Measurements from ENCODE around the gene FTCDNL1.

DNA sequence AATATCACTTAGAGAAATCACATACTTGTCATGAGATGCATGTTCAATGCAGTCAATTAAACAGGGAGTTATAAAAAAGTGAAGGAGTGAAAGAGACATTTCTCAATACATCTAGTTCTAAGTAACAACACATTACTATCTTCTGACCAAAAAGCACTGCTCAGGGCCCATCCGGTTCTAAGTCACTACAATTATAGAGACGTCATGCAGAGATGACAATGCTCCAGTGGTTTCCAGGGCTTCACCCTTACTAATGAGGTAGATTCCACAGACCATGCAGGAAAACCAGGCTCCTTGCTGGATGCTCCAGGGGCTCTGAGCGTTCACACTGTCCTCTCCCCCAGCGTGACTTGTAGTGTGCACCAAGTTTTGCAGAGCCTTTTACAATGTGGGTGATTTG lies 88.0 kb downstream of the FTCDNL1 start:
- no peak for TF ChIP-seq POLR2AphosphoS5 (IDR thresholded peaks at IDR 0.05; ENCODE audit: low read depth, low read length)
- no peak for TF ChIP-seq TAF1 (IDR thresholded peaks at IDR 0.05; ENCODE audit: low read depth, low read length)
- no peak for TF ChIP-seq POLR2A (IDR thresholded peaks at IDR 0.05; ENCODE audit: low read depth, low read length)
- TF ChIP-seq POU2F2 (IDR thresholded peaks at IDR 0.05; ENCODE audit: low read depth, low read length) = no peak
- TF ChIP-seq SPI1 (IDR thresholded peaks at IDR 0.05; ENCODE audit: low read depth, low read length) = no peak
- TF ChIP-seq PAX5 (IDR thresholded peaks at IDR 0.05; ENCODE audit: insufficient read depth, low read length, severe bottlenecking) = no peak
